HG03521 (cell line): ENCODE results near the gene ZNF324B.
"Not testable (repeated sequence)": the region's sequence is repeated elsewhere in the genome, so short reads cannot be mapped to it uniquely, and the experiment has no call there.

Source experiments
- ATAC-seq: cut with Tn5 transposase; IDR thresholded peaks from one replicate; pipeline ENCODE4 v1.9.1; 2021; ENCODE audit warnings: mild to moderate bottlenecking, moderate library complexity; ENCODE audit not compliant: unreplicated experiment

The ZNF324B gene

GRCh38 chr19:58453743-58454142, 2.3 kb downstream of the ZNF324B start:
- ATAC-seq, result no peak

- ATAC-seq, result no peak
Observed at GRCh38 chr19:58455306-58455705, 3.9 kb downstream of the ZNF324B start.

- no peak for ATAC-seq
Observed at GRCh38 chr19:58456111-58456510, 4.7 kb downstream of the ZNF324B start.

GRCh38 chr19:58460039-58460438, 8.6 kb downstream of the ZNF324B start:
- no peak for ATAC-seq

GRCh38 chr19:58466089-58466759, 14.8 kb downstream of the ZNF324B start:
- peak; percentile 19 for ATAC-seq

GRCh38 chr19:58466760-58467589, 15.6 kb downstream of the ZNF324B start, which contains the start of gene ZNF324:
TSS of gene ZNF324 (plus strand) at chr19:58467080. CDS start at chr19:58469186, 2,106 bp downstream.
- peak; percentile 94 for ATAC-seq

- ATAC-seq, result no peak
Observed at GRCh38 chr19:58468216-58468839, 16.9 kb downstream of the ZNF324B start.

GRCh38 chr19:58469241-58470013, 18.0 kb downstream of the ZNF324B start:
- ATAC-seq, result no peak

- ATAC-seq, result not testable (repeated sequence)
Observed at GRCh38 chr19:58470837-58471543, 19.6 kb downstream of the ZNF324B start.

GRCh38 chr19:58471736-58472135, 20.3 kb downstream of the ZNF324B start:
- no peak for ATAC-seq

GRCh38 chr19:58473775-58474174, 22.4 kb downstream of the ZNF324B start:
- ATAC-seq, result no peak

GRCh38 chr19:58474291-58474996, 23.0 kb downstream of the ZNF324B start:
- no peak for ATAC-seq

GRCh38 chr19:58474997-58475713, 23.7 kb downstream of the ZNF324B start:
- peak; percentile 2 for ATAC-seq

GRCh38 chr19:58475714-58476497, 24.5 kb downstream of the ZNF324B start, which contains the start of gene ZNF446:
TSS of gene ZNF446 (plus strand) at chr19:58476352. CDS start at chr19:58477219, 867 bp downstream.
- peak; percentile 76 for ATAC-seq

GRCh38 chr19:58476498-58477015, 25.1 kb downstream of the ZNF324B start:
- peak; percentile 3 for ATAC-seq

GRCh38 chr19:58477130-58477529, 25.7 kb downstream of the ZNF324B start:
- no peak for ATAC-seq

- ATAC-seq, result no peak
Observed at GRCh38 chr19:58477871-58478270, 26.4 kb downstream of the ZNF324B start.

GRCh38 chr19:58479303-58479702, 27.9 kb downstream of the ZNF324B start:
- no peak for ATAC-seq
